ENCODE results near the gene PSMD12.

DNA sequence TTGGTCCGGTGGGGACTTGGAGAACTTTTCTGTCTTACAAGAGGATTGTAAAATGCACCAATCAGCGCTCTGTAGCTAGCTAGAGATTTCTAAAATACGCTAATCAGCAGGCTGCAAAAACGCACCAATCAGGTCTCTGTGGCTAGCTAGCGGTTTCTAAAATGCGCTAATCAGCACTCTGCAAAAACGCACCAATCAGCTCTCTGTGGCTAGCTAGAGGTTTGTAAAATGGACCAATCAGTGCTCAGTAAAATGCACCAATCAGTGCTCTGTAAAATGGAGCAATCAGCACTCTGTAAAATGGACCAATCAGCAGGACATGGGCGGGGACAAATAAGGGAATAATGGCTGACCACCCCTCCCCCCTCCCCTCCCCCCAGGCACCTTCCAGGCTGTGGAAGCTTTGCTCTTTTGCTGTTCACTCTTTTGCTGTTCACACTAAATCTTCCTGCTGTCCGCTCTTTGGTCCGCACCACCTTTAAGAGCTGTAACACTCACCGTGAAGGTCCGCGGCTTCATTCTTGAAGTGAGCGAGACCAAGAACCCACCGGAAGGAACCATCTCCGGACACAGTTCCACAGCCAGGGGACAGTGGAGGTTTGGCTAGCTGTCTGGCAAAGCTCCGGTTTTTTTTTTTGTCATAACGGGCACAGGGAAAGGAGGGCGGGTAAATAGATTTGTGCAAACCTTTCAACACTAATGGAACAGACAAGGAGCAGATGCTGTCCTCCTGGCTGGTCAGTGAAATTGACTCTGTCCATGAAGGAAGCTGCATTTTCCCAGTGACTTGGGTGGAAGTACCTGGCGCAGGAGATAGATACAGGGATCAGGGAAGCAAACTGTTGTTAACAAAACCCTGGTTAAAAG lies 19.0 kb upstream of the PSMD12 start:
- no peak for TF ChIP-seq SMC3 (conservative IDR thresholded peaks at IDR 0.05; ENCODE audit: poor library complexity)
- TF ChIP-seq, protein P1, sequence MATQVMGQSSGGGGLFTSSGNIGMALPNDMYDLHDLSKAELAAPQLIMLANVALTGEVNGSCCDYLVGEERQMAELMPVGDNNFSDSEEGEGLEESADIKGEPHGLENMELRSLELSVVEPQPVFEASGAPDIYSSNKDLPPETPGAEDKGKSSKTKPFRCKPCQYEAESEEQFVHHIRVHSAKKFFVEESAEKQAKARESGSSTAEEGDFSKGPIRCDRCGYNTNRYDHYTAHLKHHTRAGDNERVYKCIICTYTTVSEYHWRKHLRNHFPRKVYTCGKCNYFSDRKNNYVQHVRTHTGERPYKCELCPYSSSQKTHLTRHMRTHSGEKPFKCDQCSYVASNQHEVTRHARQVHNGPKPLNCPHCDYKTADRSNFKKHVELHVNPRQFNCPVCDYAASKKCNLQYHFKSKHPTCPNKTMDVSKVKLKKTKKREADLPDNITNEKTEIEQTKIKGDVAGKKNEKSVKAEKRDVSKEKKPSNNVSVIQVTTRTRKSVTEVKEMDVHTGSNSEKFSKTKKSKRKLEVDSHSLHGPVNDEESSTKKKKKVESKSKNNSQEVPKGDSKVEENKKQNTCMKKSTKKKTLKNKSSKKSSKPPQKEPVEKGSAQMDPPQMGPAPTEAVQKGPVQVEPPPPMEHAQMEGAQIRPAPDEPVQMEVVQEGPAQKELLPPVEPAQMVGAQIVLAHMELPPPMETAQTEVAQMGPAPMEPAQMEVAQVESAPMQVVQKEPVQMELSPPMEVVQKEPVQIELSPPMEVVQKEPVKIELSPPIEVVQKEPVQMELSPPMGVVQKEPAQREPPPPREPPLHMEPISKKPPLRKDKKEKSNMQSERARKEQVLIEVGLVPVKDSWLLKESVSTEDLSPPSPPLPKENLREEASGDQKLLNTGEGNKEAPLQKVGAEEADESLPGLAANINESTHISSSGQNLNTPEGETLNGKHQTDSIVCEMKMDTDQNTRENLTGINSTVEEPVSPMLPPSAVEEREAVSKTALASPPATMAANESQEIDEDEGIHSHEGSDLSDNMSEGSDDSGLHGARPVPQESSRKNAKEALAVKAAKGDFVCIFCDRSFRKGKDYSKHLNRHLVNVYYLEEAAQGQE (IDR thresholded peaks at IDR 0.05; ENCODE audit: borderline replicate concordance) = no peak
- TF ChIP-seq, protein P2, sequence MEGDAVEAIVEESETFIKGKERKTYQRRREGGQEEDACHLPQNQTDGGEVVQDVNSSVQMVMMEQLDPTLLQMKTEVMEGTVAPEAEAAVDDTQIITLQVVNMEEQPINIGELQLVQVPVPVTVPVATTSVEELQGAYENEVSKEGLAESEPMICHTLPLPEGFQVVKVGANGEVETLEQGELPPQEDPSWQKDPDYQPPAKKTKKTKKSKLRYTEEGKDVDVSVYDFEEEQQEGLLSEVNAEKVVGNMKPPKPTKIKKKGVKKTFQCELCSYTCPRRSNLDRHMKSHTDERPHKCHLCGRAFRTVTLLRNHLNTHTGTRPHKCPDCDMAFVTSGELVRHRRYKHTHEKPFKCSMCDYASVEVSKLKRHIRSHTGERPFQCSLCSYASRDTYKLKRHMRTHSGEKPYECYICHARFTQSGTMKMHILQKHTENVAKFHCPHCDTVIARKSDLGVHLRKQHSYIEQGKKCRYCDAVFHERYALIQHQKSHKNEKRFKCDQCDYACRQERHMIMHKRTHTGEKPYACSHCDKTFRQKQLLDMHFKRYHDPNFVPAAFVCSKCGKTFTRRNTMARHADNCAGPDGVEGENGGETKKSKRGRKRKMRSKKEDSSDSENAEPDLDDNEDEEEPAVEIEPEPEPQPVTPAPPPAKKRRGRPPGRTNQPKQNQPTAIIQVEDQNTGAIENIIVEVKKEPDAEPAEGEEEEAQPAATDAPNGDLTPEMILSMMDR (IDR thresholded peaks at IDR 0.05; ENCODE audit: poor library complexity, severe bottlenecking) = no peak

Measured in neural cell (in vitro differentiated cells).